ENCODE measurements around the gene CAMTA1.

CAMTA1 gene

GRCh38 chr1:6852136-6852890, 67.1 kb downstream of the CAMTA1 start:
- DNase-seq: no peak

- DNase-seq: no peak
These were observed 68.9 kb downstream of the CAMTA1 start for GRCh38 chr1:6854166-6854565.

- no peak for DNase-seq
These were observed 72.6 kb downstream of the CAMTA1 start for GRCh38 chr1:6857831-6858230.

GRCh38 chr1:6858596-6858995, 73.3 kb downstream of the CAMTA1 start:
- DNase-seq: no peak

GRCh38 chr1:6859415-6860343, 74.4 kb downstream of the CAMTA1 start:
- DNase-seq: no peak

- no peak for DNase-seq
These were observed 75.1 kb downstream of the CAMTA1 start for GRCh38 chr1:6860401-6860800.

- DNase-seq: no peak
These were observed 75.9 kb downstream of the CAMTA1 start for GRCh38 chr1:6861075-6861724.

- DNase-seq: no peak
These were observed 77.7 kb downstream of the CAMTA1 start for GRCh38 chr1:6862906-6863305.

- DNase-seq: no peak
These were observed 78.9 kb downstream of the CAMTA1 start for GRCh38 chr1:6864166-6864565.

GRCh38 chr1:6866825-6867224, 81.6 kb downstream of the CAMTA1 start:
- no peak for DNase-seq

- no peak for DNase-seq
These were observed 82.1 kb downstream of the CAMTA1 start for GRCh38 chr1:6867321-6867720.

GRCh38 chr1:6867729-6868659, 82.7 kb downstream of the CAMTA1 start:
- DNase-seq: no peak

- no peak for DNase-seq
These were observed 83.6 kb downstream of the CAMTA1 start for GRCh38 chr1:6868660-6869380.

GRCh38 chr1:6869545-6869944, 84.3 kb downstream of the CAMTA1 start:
- no peak for DNase-seq

- no peak for DNase-seq
These were observed 84.8 kb downstream of the CAMTA1 start for GRCh38 chr1:6870086-6870485.

GRCh38 chr1:6870571-6870970, 85.3 kb downstream of the CAMTA1 start:
- no peak for DNase-seq

GRCh38 chr1:6871300-6871972, 86.2 kb downstream of the CAMTA1 start:
- no peak for DNase-seq

- DNase-seq: no peak
These were observed 87.5 kb downstream of the CAMTA1 start for GRCh38 chr1:6872573-6873261.

- DNase-seq: no peak
These were observed 88.2 kb downstream of the CAMTA1 start for GRCh38 chr1:6873298-6874015.

- DNase-seq: no peak
These were observed 89.0 kb downstream of the CAMTA1 start for GRCh38 chr1:6874298-6874697.
